PC-3 (cell line): ENCODE results near the gene CCDC122. TPM values are rescaled to one million over a fixed set of nuclear protein-coding genes. Genes with fewer than 3 reads are reported as not detected.

Experiments used
- ATAC-seq: fragments of 200-7000 bp; cut with Tn5 transposase; 2 replicates; pipeline ENCODE4 v1.9.1; 2020; ENCODE audit warnings: mild to moderate bottlenecking, moderate library complexity
- BruUV-seq: library from RNA; stranded (reverse); fragments of 400-500 nt; replicated peaks from 2 replicates; lab custom pipeline; 2021; lab: Mats Ljungman, UMichigan
- CTCF ChIA-PET: fragments of 300-600 bp; sonication (Branson Sonifier 250); formaldehyde crosslinking; loops from one replicate; lab custom pipeline; 2022; ENCODE audit warnings: antibody characterized with exemption; lab: Charles Lee
- POLR2A ChIA-PET: fragments of 300-600 bp; sonication (Branson Sonifier 250); formaldehyde crosslinking; loops from one replicate; lab custom pipeline; 2022; ENCODE audit warnings: antibody characterized with exemption; ENCODE audit not compliant: unreplicated experiment; lab: Charles Lee
- DNase-seq: peaks from one replicate; pipeline ENCODE4 v3.0.0-alpha.2; 2015
- H2AFZ ChIP-seq: fragments of 300-600 bp; sonication (generic); 2 replicates; pipeline ENCODE4 v1.6.0; 2016; ENCODE audit warnings: antibody characterized with exemption, low read length
- H3F3A ChIP-seq: fragments of 300-600 bp; sonication (generic); one replicate; pipeline ENCODE4 v1.6.0; 2017; ENCODE audit warnings: antibody characterized with exemption, low read length, control low read depth, mild to moderate bottlenecking; ENCODE audit not compliant: unreplicated experiment
- H3K27ac ChIP-seq: fragments of 300-600 bp; sonication (generic); 2 replicates; pipeline ENCODE4 v1.5.1; 2016; ENCODE audit warnings: mild to moderate bottlenecking, low read length
- H3K27me3 ChIP-seq: fragments of 300-600 bp; sonication (generic); 2 replicates; pipeline ENCODE4 v1.6.1; 2016; ENCODE audit warnings: low read length, mixed read lengths
- H3K36me3 ChIP-seq: fragments of 300-600 bp; sonication (generic); 2 replicates; pipeline ENCODE4 v1.6.1; 2016; ENCODE audit warnings: low read depth, mixed run types, low read length, mixed read lengths
- H3K4me1 ChIP-seq: fragments of 300-600 bp; sonication (generic); 2 replicates; pipeline ENCODE4 v1.5.1; 2016; ENCODE audit warnings: low read length; ENCODE audit not compliant: insufficient read depth
- H3K4me2 ChIP-seq: fragments of 300-600 bp; sonication (generic); 2 replicates; pipeline ENCODE4 v1.6.0; 2016; ENCODE audit warnings: low read length
- H3K4me3 ChIP-seq: fragments of 300-600 bp; sonication (generic); 2 replicates; pipeline ENCODE4 v1.5.1; 2016; ENCODE audit warnings: mild to moderate bottlenecking, low read length, mixed read lengths
- H3K79me2 ChIP-seq: fragments of 300-600 bp; sonication (generic); 2 replicates; pipeline ENCODE4 v1.6.1; 2017; ENCODE audit warnings: low read length, mixed read lengths
- H3K9ac ChIP-seq: fragments of 300-600 bp; sonication (generic); 2 replicates; pipeline ENCODE4 v1.6.0; 2016; ENCODE audit warnings: mild to moderate bottlenecking, low read length
- H3K9me2 ChIP-seq: fragments of 300-600 bp; sonication (generic); replicated peaks from 2 replicates; pipeline ENCODE4 v1.6.1; 2016; ENCODE audit warnings: mixed run types, low read length, mixed read lengths
- H3K9me3 ChIP-seq: fragments of 300-600 bp; sonication (generic); 2 replicates; pipeline ENCODE4 v1.6.1; 2016; ENCODE audit warnings: low read length, mixed read lengths
- H4K20me1 ChIP-seq: fragments of 300-600 bp; sonication (generic); 2 replicates; pipeline ENCODE4 v1.6.1; 2016; ENCODE audit warnings: low read length, mixed read lengths
- EZH2 ChIP-seq: fragments of 300-600 bp; sonication (generic); IDR thresholded peaks from one replicate; pipeline ENCODE4 v1.6.1; 2017; ENCODE audit warnings: antibody characterized with exemption, mild to moderate bottlenecking, low read length; ENCODE audit not compliant: unreplicated experiment
- EZH2phosphoT487 ChIP-seq: fragments of 300-600 bp; sonication (generic); IDR thresholded peaks from 2 replicates; pipeline ENCODE4 v1.6.1; 2018; ENCODE audit warnings: mild to moderate bottlenecking, antibody characterized with exemption, low read length, borderline replicate concordance
- intact Hi-C: fragments of 100-400 bp; cut with micrococcal nuclease; formaldehyde crosslinking; loops from 2 replicates; pipeline ENCODE4 v1.9.0; 2023
- total RNA-seq: library from RNA; depleted of rRNA; stranded (reverse); fragments of >200 nt; gene quantifications from 2 replicates; pipeline ENCODE4 v1.2.3, GENCODE V29; 2014
- TF ChIP-seq, protein P1 (sequence below): fragments of 300-600 bp; sonication (generic); conservative IDR thresholded peaks from 2 replicates; pipeline ENCODE4 v1.5.1; 2017; ENCODE audit warnings: antibody characterized with exemption, low read depth, mild to moderate bottlenecking, low read length

The CCDC122 gene
- total RNA-seq, 1 experiment from 2014 or later = 4.6 TPM

GRCh38 chr13:43804461-43805070, 75.0 kb downstream of the CCDC122 start:
- peak overlapping the region; percentile 95 for H3K27ac ChIP-seq
- H3K36me3 ChIP-seq = no peaks in the 10 kb centered on the region
- H3K9ac ChIP-seq = peak overlapping the region; percentile 68
- H3K9me3 ChIP-seq = no peaks in the 10 kb centered on the region
- ChIA-PET CTCF (interaction anchor here (0.6 to 1.3 kb wide), 9 partner anchors 9 to 719 kb away, joined by 3 to 5 read pairs (median 3); no protein-coding TSS in a partner anchor), POLR2A (no interaction called here)
- H3F3A ChIP-seq = no peaks in the 10 kb centered on the region
- intact Hi-C loops = loop anchor here (2.0 to 10.0 kb wide), 5 partner anchors 74 to 1144 kb away; partner anchors contain the start of genes CCDC122 and LACC1
- no peaks in the 10 kb centered on the region for H4K20me1 ChIP-seq
- no peaks in the 10 kb centered on the region for H3K9me2 ChIP-seq
- peak overlapping the region; percentile 95 for H3K4me2 ChIP-seq
- peak overlapping the region; percentile 49; the same call in 1 of the 2 replicates for H2AFZ ChIP-seq
- ATAC-seq (peak; percentile 66), DNase-seq (peak; percentile 82)
- no peaks in the 10 kb centered on the region for H3K79me2 ChIP-seq
- no TSS peak for BruUV-seq
- H3K4me3 ChIP-seq = peak overlapping the region; percentile 63
- peaks cover 29% of the 10 kb centered on the region for H3K4me1 ChIP-seq
- H3K27me3 ChIP-seq = no peaks in the 10 kb centered on the region
- TF ChIP-seq, protein P1, sequence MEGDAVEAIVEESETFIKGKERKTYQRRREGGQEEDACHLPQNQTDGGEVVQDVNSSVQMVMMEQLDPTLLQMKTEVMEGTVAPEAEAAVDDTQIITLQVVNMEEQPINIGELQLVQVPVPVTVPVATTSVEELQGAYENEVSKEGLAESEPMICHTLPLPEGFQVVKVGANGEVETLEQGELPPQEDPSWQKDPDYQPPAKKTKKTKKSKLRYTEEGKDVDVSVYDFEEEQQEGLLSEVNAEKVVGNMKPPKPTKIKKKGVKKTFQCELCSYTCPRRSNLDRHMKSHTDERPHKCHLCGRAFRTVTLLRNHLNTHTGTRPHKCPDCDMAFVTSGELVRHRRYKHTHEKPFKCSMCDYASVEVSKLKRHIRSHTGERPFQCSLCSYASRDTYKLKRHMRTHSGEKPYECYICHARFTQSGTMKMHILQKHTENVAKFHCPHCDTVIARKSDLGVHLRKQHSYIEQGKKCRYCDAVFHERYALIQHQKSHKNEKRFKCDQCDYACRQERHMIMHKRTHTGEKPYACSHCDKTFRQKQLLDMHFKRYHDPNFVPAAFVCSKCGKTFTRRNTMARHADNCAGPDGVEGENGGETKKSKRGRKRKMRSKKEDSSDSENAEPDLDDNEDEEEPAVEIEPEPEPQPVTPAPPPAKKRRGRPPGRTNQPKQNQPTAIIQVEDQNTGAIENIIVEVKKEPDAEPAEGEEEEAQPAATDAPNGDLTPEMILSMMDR = peak; percentile 63
- no peak for TF ChIP-seq EZH2

- Histone ChIP-seq H3K36me3 (no peaks in the 10 kb centered on the region), H3K4me2 (peak overlapping the region; percentile 14; the same call in 1 of the 2 replicates), H2AFZ (no peak overlapping the region), H3K9me3 (no peaks in the 10 kb centered on the region), H3K27me3 (no peaks in the 10 kb centered on the region), H3K9ac (no peak overlapping the region), H3K27ac (no peak overlapping the region), H3K9me2 (no peaks in the 10 kb centered on the region), H3F3A (no peaks in the 10 kb centered on the region), H3K4me1 (peaks cover 38% of the 10 kb centered on the region), H4K20me1 (no peaks in the 10 kb centered on the region), H3K4me3 (no peak overlapping the region), H3K79me2 (no peaks in the 10 kb centered on the region)
- DNase-seq (peak; percentile 53), ATAC-seq (peak; percentile 8; the same call in 1 of the 2 replicates)
- no TSS peak for BruUV-seq
- intact Hi-C loops = loop anchor here (1.0 to 10.0 kb wide), 4 partner anchors 500 to 968 kb away; no protein-coding TSS in a partner anchor
- ChIA-PET CTCF (no interaction called here), POLR2A (interaction anchor here (0.6 kb wide), 1 partner anchor 410 kb away, joined by 4 read pairs; no protein-coding TSS in a partner anchor)
- TF ChIP-seq EZH2 = no peak
- TF ChIP-seq EZH2phosphoT487 = no peak
- TF ChIP-seq, protein P1 = no peak
Observed at GRCh38 chr13:43802511-43802910, 77.0 kb downstream of the CCDC122 start.

DNA sequence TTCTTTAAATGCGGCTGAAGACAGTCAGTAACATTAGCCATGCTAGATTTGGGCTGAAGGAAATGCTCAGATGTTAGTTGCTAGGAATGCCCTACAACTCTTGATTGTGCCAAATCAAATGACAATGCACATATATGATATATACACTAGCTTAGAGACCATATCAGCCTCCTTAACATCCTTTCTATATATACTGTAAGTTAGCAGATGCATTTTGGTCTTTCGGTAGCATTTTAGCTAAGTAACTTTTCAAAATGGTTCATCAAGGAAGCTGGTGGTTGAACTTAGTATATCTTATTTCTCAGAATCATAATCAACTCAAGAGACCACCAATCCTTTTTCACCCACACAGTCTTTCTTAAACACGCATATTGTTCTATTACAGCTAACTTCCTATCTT, 78.7 kb downstream of the CCDC122 start:
- intact Hi-C loops = loop anchor here (5.0 to 10.0 kb wide), 3 partner anchors 499 to 966 kb away; no protein-coding TSS in a partner anchor
- Histone ChIP-seq H3K9me3 (no peaks in the 10 kb centered on the region), H3K9me2 (no peaks in the 10 kb centered on the region), H3K36me3 (no peaks in the 10 kb centered on the region), H3K27me3 (no peaks in the 10 kb centered on the region), H3K4me1 (peaks cover 36% of the 10 kb centered on the region), H4K20me1 (no peaks in the 10 kb centered on the region), H3K4me3 (no peak overlapping the region), H3K9ac (no peak overlapping the region), H3F3A (no peaks in the 10 kb centered on the region), H3K27ac (no peak overlapping the region), H3K79me2 (no peaks in the 10 kb centered on the region), H2AFZ (no peak overlapping the region), H3K4me2 (no peak overlapping the region)
- POLR2A ChIA-PET = no interaction called here
- ATAC-seq (no peak), DNase-seq (no peak)
- TF ChIP-seq EZH2 (no peak), EZH2phosphoT487 (no peak)
- TF ChIP-seq, protein P1 = no peak
- CTCF ChIA-PET = interaction anchor here (0.6 kb wide), 1 partner anchor 1119 kb away, joined by 3 read pairs; no protein-coding TSS in a partner anchor
- BruUV-seq = no TSS peak
